CD14-positive monocyte (primary cell): ENCODE measurements around the gene HSP90B1. TPM values are rescaled to one million over a fixed set of nuclear protein-coding genes. Genes with fewer than 3 reads are reported as not detected.

Source experiments
- DNase-seq, 3 donors: peaks; one replicate each; pipeline ENCODE4 v3.0.0-alpha.2; 2011 to 2022
- H2AFZ ChIP-seq: 2 replicates; pipeline ENCODE4 v1.6.0; 2012; ENCODE audit warnings: mild to moderate bottlenecking, low read depth, low read length, inconsistent platforms; ENCODE audit not compliant: insufficient read depth, poor library complexity, severe bottlenecking
- H3K27ac ChIP-seq, 2 donors: 1 replicate in 1 of 2; 2 replicates in 1 of 2; pipeline ENCODE4 v1.5.1; 2012 to 2013; ENCODE audit warnings: low read length in 2 of 2, control low read depth in 1 of 2, inconsistent platforms in 1 of 2, low read depth in 1 of 2, mild to moderate bottlenecking in 1 of 2
- H3K27me3 ChIP-seq, 2 donors: one replicate each; pipeline versions ENCODE4 v1.6.0 to v1.6.1; 2011 to 2013; ENCODE audit warnings: low read length in 2 of 2; ENCODE audit not compliant: control insufficient read depth in 2 of 2, insufficient read depth in 2 of 2
- H3K36me3 ChIP-seq, 2 donors: replicated peaks in 1 of 2; 1 replicate in 1 of 2; 2 replicates in 1 of 2; pipeline versions ENCODE4 v1.5.1 to v1.6.1; 2012 to 2013; ENCODE audit warnings: low read length in 2 of 2, control low read depth in 1 of 2, inconsistent platforms in 1 of 2, mild to moderate bottlenecking in 1 of 2; ENCODE audit not compliant: insufficient read depth in 2 of 2, control insufficient read depth in 1 of 2
- H3K4me1 ChIP-seq, 2 donors: 1 replicate in 1 of 2; 2 replicates in 1 of 2; pipeline versions ENCODE4 v1.5.1 to v1.6.1; 2012 to 2013; ENCODE audit warnings: low read length in 2 of 2, control low read depth in 1 of 2, inconsistent platforms in 1 of 2, mild to moderate bottlenecking in 1 of 2, moderate library complexity in 1 of 2; ENCODE audit not compliant: insufficient read depth in 2 of 2, control insufficient read depth in 1 of 2
- H3K4me2 ChIP-seq: replicated peaks from 2 replicates; pipeline ENCODE3; 2012; ENCODE audit warnings: low read length, moderate library complexity, mild to moderate bottlenecking; ENCODE audit not compliant: poor library complexity, severe bottlenecking; ENCODE audit errors: extremely low read depth
- H3K4me3 ChIP-seq, 3 experiments: fragments of 200-600 bp in 1 of 3; sonication (generic) in 1 of 3; replicated peaks in 1 of 3; 1 replicate in 2 of 3; 2 replicates in 1 of 3; pipeline ENCODE4 v1.5.1; 2011 to 2013; ENCODE audit warnings: low read length in 3 of 3, mild to moderate bottlenecking in 3 of 3, control low read depth in 2 of 3, low read depth in 2 of 3, inconsistent platforms in 1 of 3, moderate library complexity in 1 of 3
- H3K79me2 ChIP-seq: 2 replicates; pipeline ENCODE4 v1.6.0; 2012; ENCODE audit warnings: mild to moderate bottlenecking, control low read depth, inconsistent platforms, low read length, moderate library complexity; ENCODE audit not compliant: insufficient read depth
- H3K9ac ChIP-seq: 2 replicates; pipeline ENCODE4 v1.6.0; 2017; ENCODE audit warnings: low read length, mild to moderate bottlenecking; ENCODE audit not compliant: insufficient read depth, poor library complexity, severe bottlenecking
- H3K9me3 ChIP-seq, 2 donors: replicated peaks in 1 of 2; 1 replicate in 1 of 2; 2 replicates in 1 of 2; pipeline versions ENCODE4 v1.5.1 to v1.6.1; 2012 to 2013; ENCODE audit warnings: low read length in 2 of 2, control low read depth in 1 of 2; ENCODE audit not compliant: control insufficient read depth in 1 of 2, insufficient read depth in 1 of 2
- H4K20me1 ChIP-seq: 2 replicates; pipeline ENCODE4 v1.6.0; 2012; ENCODE audit warnings: mild to moderate bottlenecking, low read length, control low read depth, moderate library complexity; ENCODE audit not compliant: insufficient read depth
- H3K27ac Mint-ChIP-seq, 7 donors: one replicate each; pipeline ENCODE4 v1.8.0; 2020; ENCODE audit warnings: mild to moderate bottlenecking in 7 of 7, mixed read lengths in 7 of 7, moderate library complexity in 6 of 7, inconsistent platforms in 2 of 7
- H3K27me3 Mint-ChIP-seq, 3 donors: one replicate each; pipeline ENCODE4 v1.8.0; 2021 to 2022; ENCODE audit warnings: low read depth in 3 of 3, mild to moderate bottlenecking in 3 of 3, mixed read lengths in 3 of 3, moderate library complexity in 3 of 3, inconsistent platforms in 1 of 3
- H3K36me3 Mint-ChIP-seq, 2 donors: one replicate each; pipeline ENCODE4 v1.8.0; 2020; ENCODE audit warnings: mixed read lengths in 2 of 2, inconsistent platforms in 1 of 2, mild to moderate bottlenecking in 1 of 2
- H3K4me1 Mint-ChIP-seq: one replicate; pipeline ENCODE4 v1.8.0; 2020; ENCODE audit warnings: mild to moderate bottlenecking, mixed read lengths
- H3K4me3 Mint-ChIP-seq, 2 donors: one replicate each; pipeline ENCODE4 v1.8.0; 2020; ENCODE audit warnings: mild to moderate bottlenecking in 2 of 2, mixed read lengths in 2 of 2, moderate library complexity in 1 of 2
- H3K9me3 Mint-ChIP-seq, 7 donors: one replicate each; pipeline ENCODE4 v1.8.0; 2020 to 2022; ENCODE audit warnings: mixed read lengths in 7 of 7, mild to moderate bottlenecking in 6 of 7, moderate library complexity in 6 of 7, inconsistent platforms in 2 of 7
- WGBS: methylation state at CpG from one replicate; pipeline ENCODE4 v1.1.5; 2013; ENCODE audit warnings: missing lambda C conversion rate; ENCODE audit not compliant: insufficient coverage; 5-methylcytosine and 5-hydroxymethylcytosine counted together
- intact Hi-C, 2 donors: fragments of 100-400 bp; cut with micrococcal nuclease; formaldehyde crosslinking; loops; one replicate each; pipeline versions ENCODE4 v1.15.0 to v1.15.1; 2023
- polyA plus RNA-seq, 3 donors: library from polyadenylated mRNA; depleted of rRNA in 1 of 3; unstranded in 2 of 3; stranded (reverse) in 1 of 3; fragments of 300-500 nt in 2 of 3; fragments of >200 nt in 1 of 3; fragmentation: Illumina TruSeq in 2 of 3; gene quantifications; 1 replicate in 2 of 3; 2 replicates in 1 of 3; pipeline ENCODE4 v1.2.3, GENCODE V29; 2012 to 2021
- TF ChIP-seq, protein P1 (sequence below): fragments of 200-600 bp; IDR thresholded peaks from one replicate; pipeline ENCODE4 v1.8.0; 2022; ENCODE audit warnings: antibody characterized with exemption, mild to moderate bottlenecking

HSP90B1 gene
- polyA plus RNA-seq, 3 donors: 97.9 to 177 (median 108) TPM

DNA sequence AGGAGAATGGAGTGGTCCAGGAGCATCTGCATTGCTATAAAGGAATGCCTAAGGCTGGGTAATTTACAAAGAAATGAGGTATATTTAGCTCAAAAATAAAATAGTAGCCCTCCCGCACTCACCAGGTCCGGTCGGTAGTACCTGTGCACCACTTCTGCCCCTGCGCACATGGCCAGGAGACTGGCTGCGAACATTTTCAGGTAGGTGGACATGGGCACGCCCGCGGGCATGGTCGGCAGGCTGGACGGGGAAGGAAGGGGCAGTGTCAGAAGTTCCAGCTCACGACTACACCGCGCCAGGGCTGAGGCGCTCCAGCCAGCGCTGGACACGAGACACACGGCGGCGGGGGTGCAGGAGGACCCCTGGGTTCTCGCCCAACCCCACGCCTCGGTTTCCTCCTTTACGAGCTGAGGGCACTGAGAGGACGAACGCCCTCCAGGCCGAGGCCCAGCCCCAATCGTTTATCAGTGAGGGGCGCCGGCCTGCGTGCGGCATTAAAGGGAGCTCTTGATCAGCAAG is 26.4 kb downstream of the HSP90B1 start:
- peak overlapping the region; percentile 71 to 88 (median 86) for H3K4me3 ChIP-seq
- TF ChIP-seq, protein P1, sequence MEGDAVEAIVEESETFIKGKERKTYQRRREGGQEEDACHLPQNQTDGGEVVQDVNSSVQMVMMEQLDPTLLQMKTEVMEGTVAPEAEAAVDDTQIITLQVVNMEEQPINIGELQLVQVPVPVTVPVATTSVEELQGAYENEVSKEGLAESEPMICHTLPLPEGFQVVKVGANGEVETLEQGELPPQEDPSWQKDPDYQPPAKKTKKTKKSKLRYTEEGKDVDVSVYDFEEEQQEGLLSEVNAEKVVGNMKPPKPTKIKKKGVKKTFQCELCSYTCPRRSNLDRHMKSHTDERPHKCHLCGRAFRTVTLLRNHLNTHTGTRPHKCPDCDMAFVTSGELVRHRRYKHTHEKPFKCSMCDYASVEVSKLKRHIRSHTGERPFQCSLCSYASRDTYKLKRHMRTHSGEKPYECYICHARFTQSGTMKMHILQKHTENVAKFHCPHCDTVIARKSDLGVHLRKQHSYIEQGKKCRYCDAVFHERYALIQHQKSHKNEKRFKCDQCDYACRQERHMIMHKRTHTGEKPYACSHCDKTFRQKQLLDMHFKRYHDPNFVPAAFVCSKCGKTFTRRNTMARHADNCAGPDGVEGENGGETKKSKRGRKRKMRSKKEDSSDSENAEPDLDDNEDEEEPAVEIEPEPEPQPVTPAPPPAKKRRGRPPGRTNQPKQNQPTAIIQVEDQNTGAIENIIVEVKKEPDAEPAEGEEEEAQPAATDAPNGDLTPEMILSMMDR: no peak
- peak overlapping the region; percentile 90 for H3K4me2 ChIP-seq
- peak overlapping the region; percentile 94 for H2AFZ ChIP-seq
- no peaks in the 10 kb centered on the region for H3K9me3 ChIP-seq
- peak overlapping the region; percentile 71 for H3K9ac ChIP-seq
- H3K36me3 Mint-ChIP-seq: peaks cover 20 to 31% of the 10 kb centered on the region in 2 donors
- H3K4me1 Mint-ChIP-seq: peaks cover 15% of the 10 kb centered on the region
- peak overlapping the region; percentile 67 to 85 for H3K27ac ChIP-seq
- under 1% methylated on average over 25 of the region's 31 CpGs for WGBS
- peaks cover 25% of the 10 kb centered on the region for H3K79me2 ChIP-seq
- no peaks in the 10 kb centered on the region for H3K27me3 ChIP-seq
- H3K9me3 Mint-ChIP-seq: no peaks in the 10 kb centered on the region
- intact Hi-C loops: loop anchor here (1.0 to 10.0 kb wide), 4 partner anchors 9 to 1178 kb away; partner anchors contain the start of genes HSP90B1 (in 1 of the 2) and TDG (in 1 of the 2)
- no peaks in the 10 kb centered on the region for H4K20me1 ChIP-seq
- peaks cover 24 to 30% of the 10 kb centered on the region in 2 donors for H3K36me3 ChIP-seq
- H3K27me3 Mint-ChIP-seq: peaks cover 0 to 2% (median 2%) of the 10 kb centered on the region in 3 donors
- peaks cover 13 to 18% of the 10 kb centered on the region in 2 donors for H3K4me1 ChIP-seq
- peak overlapping the region; percentile 93 to 99 (median 96) for H3K27ac Mint-ChIP-seq
- H3K4me3 Mint-ChIP-seq: peak overlapping the region; percentile 88 to 94
- DNase-seq: no peak

DNA sequence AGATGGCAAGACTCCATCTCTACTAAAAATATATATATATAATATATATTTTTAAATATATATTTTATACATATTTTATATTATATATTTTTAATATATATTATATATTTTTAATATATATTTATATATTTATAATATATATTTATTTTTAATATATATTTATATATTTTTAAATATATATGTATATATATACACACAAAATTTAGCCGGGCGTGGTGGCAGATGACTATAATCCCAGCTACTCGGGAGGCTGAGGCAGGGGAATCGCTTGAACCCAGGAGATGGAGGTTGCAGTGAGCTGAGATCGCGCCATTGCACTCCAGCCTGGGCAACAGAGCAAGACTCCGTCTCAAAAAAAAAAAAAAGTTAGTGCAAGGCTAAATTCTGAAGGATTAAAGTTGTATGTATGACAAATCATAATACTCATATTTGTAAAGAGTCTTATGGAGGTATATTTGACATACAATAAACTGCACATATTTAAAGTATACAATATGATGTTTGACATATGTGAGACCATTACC is 27.7 kb downstream of the HSP90B1 start:
- H3K4me1 ChIP-seq: peaks cover 13 to 18% of the 10 kb centered on the region in 2 donors
- TF ChIP-seq, protein P1: no peak
- H3K27ac ChIP-seq: peak overlapping the region; percentile 67 to 85
- Mint-ChIP-seq H3K9me3 (no peaks in the 10 kb centered on the region), H3K4me3 (peak overlapping the region; percentile 88 to 94), H3K36me3 (peaks cover 10 to 17% of the 10 kb centered on the region in 2 donors), H3K4me1 (peaks cover 15% of the 10 kb centered on the region), H3K27ac (peak overlapping the region; percentile 93 to 99 (median 96)), H3K27me3 (peaks cover 0 to 3% (median 2%) of the 10 kb centered on the region in 3 donors)
- WGBS: 100% methylated on average over 2 of the region's 7 CpGs
- peak overlapping the region; percentile 94 for H2AFZ ChIP-seq
- H4K20me1 ChIP-seq: no peaks in the 10 kb centered on the region
- peaks cover 17% of the 10 kb centered on the region for H3K79me2 ChIP-seq
- H3K36me3 ChIP-seq: peaks cover 12 to 16% of the 10 kb centered on the region in 2 donors
- intact Hi-C loops: loop anchor here (1.0 to 10.0 kb wide), 4 partner anchors 7 to 1177 kb away; partner anchors contain the start of genes HSP90B1 (in 1 of the 2) and TDG (in 1 of the 2)
- peak overlapping the region; percentile 90 for H3K4me2 ChIP-seq
- no peak overlapping the region for H3K9ac ChIP-seq
- H3K4me3 ChIP-seq: peak overlapping the region in 2 of 3 experiments; percentile 86 to 88
- no peaks in the 10 kb centered on the region for H3K27me3 ChIP-seq
- no peaks in the 10 kb centered on the region for H3K9me3 ChIP-seq
- no peak for DNase-seq
